K562 (cell line): Measurements from ENCODE around the gene SMARCC1. TPM values are rescaled to one million over a fixed set of nuclear protein-coding genes. Genes with fewer than 3 reads are reported as not detected.
A peak's percentile ranks its signal among the peaks of the same experiment; 100 is the strongest.

Source experiments
- BMI1 ChIP-seq: fragments of 150-350 bp; IDR thresholded peaks from 2 replicates; pipeline ENCODE4 v1.6.1; 2014; ENCODE audit warnings: low read length
- HDAC1 ChIP-seq, 2 experiments: fragments of 450-650 bp; IDR thresholded peaks; 2 replicates each; pipeline ENCODE4 v1.6.1; 2016 to 2017; ENCODE audit warnings: inconsistent platforms in 1 of 2, mild to moderate bottlenecking in 1 of 2, moderate library complexity in 1 of 2
- HNRNPLL ChIP-seq: fragments of 200-400 bp; formaldehyde crosslinking; IDR thresholded peaks from 2 replicates; pipeline ENCODE4 v1.6.1; 2017; ENCODE audit warnings: low read length, low read depth, mild to moderate bottlenecking; ENCODE audit not compliant: poor library complexity, severe bottlenecking
- IFI16 ChIP-seq: fragments of 250-450 bp; sonication (Bioruptor Pico); IDR thresholded peaks from 2 replicates; pipeline ENCODE4 v2.1.2; 2022; ENCODE audit warnings: mild to moderate bottlenecking, inconsistent platforms
- MECOM ChIP-seq: fragments of 250-450 bp; sonication (Bioruptor Pico); IDR thresholded peaks from 2 replicates; pipeline ENCODE4 v1.8.0; 2022; ENCODE audit warnings: inconsistent platforms
- MIER1 ChIP-seq: fragments of 450-650 bp; IDR thresholded peaks from 2 replicates; pipeline ENCODE4 v1.6.1; 2016; ENCODE audit warnings: antibody characterized with exemption, mild to moderate bottlenecking, low read depth
- MTA1 ChIP-seq: fragments of 450-650 bp; IDR thresholded peaks from 2 replicates; pipeline ENCODE4 v1.6.1; 2017; ENCODE audit warnings: borderline replicate concordance
- MTA3 ChIP-seq: fragments of 450-650 bp; formaldehyde crosslinking; IDR thresholded peaks from 2 replicates; pipeline ENCODE4 v1.6.1; 2017; ENCODE audit warnings: mild to moderate bottlenecking, borderline replicate concordance
- NFRKB ChIP-seq: fragments of 450-650 bp; IDR thresholded peaks from 2 replicates; pipeline ENCODE4 v1.6.1; 2016; ENCODE audit warnings: low read depth
- RBFOX2 ChIP-seq: fragments of 200-400 bp; formaldehyde crosslinking; IDR thresholded peaks from 2 replicates; pipeline ENCODE4 v1.6.1; 2017; ENCODE audit warnings: low read depth, mild to moderate bottlenecking, low read length, moderate library complexity
- SMAD4 ChIP-seq: fragments of 250-450 bp; sonication (Bioruptor Pico); conservative IDR thresholded peaks from 2 replicates; pipeline ENCODE4 v1.8.0; 2021; ENCODE audit warnings: inconsistent platforms, mild to moderate bottlenecking, moderate library complexity
- TBL1XR1 ChIP-seq, 2 experiments: IDR thresholded peaks; 2 replicates each; pipeline ENCODE4 v1.6.1; 2012; ENCODE audit warnings: improper control_type of control experiment in 2 of 2, low read length in 2 of 2, mild to moderate bottlenecking in 1 of 2
- ZNF583 ChIP-seq: fragments of 250-450 bp; sonication (Bioruptor Pico); IDR thresholded peaks from 2 replicates; pipeline ENCODE4 v1.4.0; 2020
- polyA plus RNA-seq, 8 experiments: library from polyadenylated mRNA; depleted of rRNA in 4 of 8; stranded (reverse) in 5 of 8; unstranded in 3 of 8; fragments of >200 nt; fragmentation: Nextera tagmentation in 2 of 8; fragmentation: Illumina TruSeq in 1 of 8; extraction: Ambion mirVana in 2 of 8; extraction: Trizol in 1 of 8; gene quantifications; 2 replicates each; pipeline versions ENCODE4 v1.2.1 to v1.2.3, GENCODE V29; 2011 to 2014; ENCODE audit warnings: inconsistent platforms in 1 of 8, missing spikeins in 1 of 8
- total RNA-seq, 7 experiments: library from RNA; depleted of rRNA in 6 of 7; stranded (reverse); fragments of >200 nt in 6 of 7; fragmentation: Illumina TruSeq in 2 of 7; extraction: Trizol in 2 of 7; gene quantifications; 2 replicates each; pipeline versions ENCODE4 v1.2.1 to v1.2.3, GENCODE V29; 2011 to 2021; ENCODE audit warnings: low replicate concordance in 1 of 7
- TF ChIP-seq, protein P1 (sequence below): IDR thresholded peaks from 2 replicates; pipeline ENCODE4 v1.6.1; 2012; ENCODE audit warnings: low read depth, low read length, improper control_type of control experiment, borderline replicate concordance
- TF ChIP-seq, protein P2 (sequence below), 2 experiments: IDR thresholded peaks in 1 of 2; conservative IDR thresholded peaks in 1 of 2; 2 replicates each; pipeline ENCODE4 v1.6.1; 2016; ENCODE audit warnings: low read depth in 2 of 2, mild to moderate bottlenecking in 1 of 2, missing compliant biosample characterization in 1 of 2, missing genetic modification characterization in 1 of 2, moderate library complexity in 1 of 2
- TF ChIP-seq, protein P3 (sequence below): IDR thresholded peaks from 2 replicates; pipeline ENCODE4 v1.6.1; 2014; ENCODE audit warnings: antibody characterized with exemption
- TF ChIP-seq, protein P4 (sequence below): fragments of 450-650 bp; formaldehyde crosslinking; IDR thresholded peaks from 2 replicates; pipeline ENCODE4 v1.4.0; 2020; ENCODE audit warnings: mild to moderate bottlenecking, moderate library complexity
- TF ChIP-seq, protein P5 (sequence below), 2 experiments: fragments of 450-650 bp in 1 of 2; sonication (generic) in 1 of 2; formaldehyde crosslinking; conservative IDR thresholded peaks; 2 replicates each; pipeline versions ENCODE4 v1.4.0 to v1.8.1; 2020 to 2022; ENCODE audit warnings: mild to moderate bottlenecking in 1 of 2, missing genetic modification reagents in 1 of 2

The SMARCC1 gene
- total and polyA plus RNA-seq, 9 of the 15 experiments (the other 6 are each of a cell fraction or from before 2014, with no cell fraction given) = 20.7 to 199 (median 66.0) TPM

DNA sequence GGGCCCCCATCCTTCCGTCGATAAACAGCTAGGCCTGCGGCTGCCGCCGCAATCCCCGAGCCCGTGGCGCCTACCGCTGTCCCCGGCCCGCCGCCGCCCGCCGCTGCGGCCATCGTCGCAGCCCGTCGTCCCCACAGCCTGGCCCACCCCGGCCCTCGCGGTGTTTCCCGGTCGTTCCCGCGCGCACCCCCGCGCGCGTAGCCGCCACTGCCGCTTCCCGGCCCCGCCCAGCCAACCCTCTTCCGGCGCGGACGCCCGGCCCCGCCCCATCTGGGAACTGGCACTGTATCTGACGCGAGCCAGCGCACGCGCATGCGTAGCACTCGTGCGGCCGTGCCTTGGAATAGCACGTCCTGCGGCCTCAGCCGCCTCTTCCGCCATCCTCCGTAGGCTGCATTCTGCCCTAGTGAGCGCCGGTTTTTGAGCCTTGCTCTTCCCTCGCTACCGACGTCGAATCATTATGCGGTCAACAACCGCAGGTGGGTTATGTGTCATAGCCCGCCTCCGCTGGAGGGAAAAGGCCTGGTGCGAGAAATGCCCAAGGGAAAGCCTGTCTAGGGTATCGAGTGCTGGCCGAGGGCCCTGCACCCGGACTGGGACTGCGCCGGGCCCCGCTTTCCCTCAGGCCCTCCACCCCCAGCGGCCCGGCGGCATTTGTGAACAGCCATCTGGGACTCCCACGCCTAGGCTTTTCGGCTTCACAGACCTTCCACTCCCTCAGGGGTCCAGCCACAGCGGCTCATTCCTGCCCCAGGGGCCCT lies at the start of gene SMARCC1 (continued):
- TF ChIP-seq MECOM (CRISPR knock-in tag) = no peak
- TF ChIP-seq ZNF583 = no peak
- TF ChIP-seq BMI1 = no peak
- TF ChIP-seq MIER1 = no peak
- TF ChIP-seq NFRKB = peak; percentile 88
- peak; percentile 91 for TF ChIP-seq HNRNPLL
- TF ChIP-seq, protein P1, sequence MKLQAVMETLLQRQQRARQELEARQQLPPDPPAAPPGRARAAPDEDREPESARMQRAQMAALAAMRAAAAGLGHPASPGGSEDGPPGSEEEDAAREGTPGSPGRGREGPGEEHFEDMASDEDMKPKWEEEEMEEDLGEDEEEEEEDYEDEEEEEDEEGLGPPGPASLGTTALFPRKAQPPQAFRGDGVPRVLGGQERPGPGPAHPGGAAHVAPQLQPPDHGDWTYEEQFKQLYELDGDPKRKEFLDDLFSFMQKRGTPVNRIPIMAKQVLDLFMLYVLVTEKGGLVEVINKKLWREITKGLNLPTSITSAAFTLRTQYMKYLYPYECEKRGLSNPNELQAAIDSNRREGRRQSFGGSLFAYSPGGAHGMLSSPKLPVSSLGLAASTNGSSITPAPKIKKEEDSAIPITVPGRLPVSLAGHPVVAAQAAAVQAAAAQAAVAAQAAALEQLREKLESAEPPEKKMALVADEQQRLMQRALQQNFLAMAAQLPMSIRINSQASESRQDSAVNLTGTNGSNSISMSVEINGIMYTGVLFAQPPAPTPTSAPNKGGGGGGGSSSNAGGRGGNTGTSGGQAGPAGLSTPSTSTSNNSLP = no peak
- TF ChIP-seq RBFOX2 = peak; percentile 98
- TF ChIP-seq, protein P2, sequence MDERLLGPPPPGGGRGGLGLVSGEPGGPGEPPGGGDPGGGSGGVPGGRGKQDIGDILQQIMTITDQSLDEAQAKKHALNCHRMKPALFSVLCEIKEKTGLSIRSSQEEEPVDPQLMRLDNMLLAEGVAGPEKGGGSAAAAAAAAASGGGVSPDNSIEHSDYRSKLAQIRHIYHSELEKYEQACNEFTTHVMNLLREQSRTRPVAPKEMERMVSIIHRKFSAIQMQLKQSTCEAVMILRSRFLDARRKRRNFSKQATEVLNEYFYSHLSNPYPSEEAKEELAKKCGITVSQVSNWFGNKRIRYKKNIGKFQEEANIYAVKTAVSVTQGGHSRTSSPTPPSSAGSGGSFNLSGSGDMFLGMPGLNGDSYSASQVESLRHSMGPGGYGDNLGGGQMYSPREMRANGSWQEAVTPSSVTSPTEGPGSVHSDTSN (CRISPR knock-in tag; IDR thresholded peaks at IDR 0.05; ENCODE audit: low read depth) = no peak
- TF ChIP-seq, protein P2 (tag; conservative IDR thresholded peaks at IDR 0.05; ENCODE audit: low read depth) = no peak
- TF ChIP-seq, protein P3, sequence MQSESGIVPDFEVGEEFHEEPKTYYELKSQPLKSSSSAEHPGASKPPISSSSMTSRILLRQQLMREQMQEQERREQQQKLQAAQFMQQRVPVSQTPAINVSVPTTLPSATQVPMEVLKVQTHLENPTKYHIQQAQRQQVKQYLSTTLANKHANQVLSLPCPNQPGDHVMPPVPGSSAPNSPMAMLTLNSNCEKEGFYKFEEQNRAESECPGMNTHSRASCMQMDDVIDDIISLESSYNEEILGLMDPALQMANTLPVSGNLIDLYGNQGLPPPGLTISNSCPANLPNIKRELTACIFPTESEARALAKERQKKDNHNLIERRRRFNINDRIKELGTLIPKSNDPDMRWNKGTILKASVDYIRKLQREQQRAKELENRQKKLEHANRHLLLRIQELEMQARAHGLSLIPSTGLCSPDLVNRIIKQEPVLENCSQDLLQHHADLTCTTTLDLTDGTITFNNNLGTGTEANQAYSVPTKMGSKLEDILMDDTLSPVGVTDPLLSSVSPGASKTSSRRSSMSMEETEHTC = peak; percentile 10; the same call in 1 of the 2 replicates
- TF ChIP-seq, protein P4, sequence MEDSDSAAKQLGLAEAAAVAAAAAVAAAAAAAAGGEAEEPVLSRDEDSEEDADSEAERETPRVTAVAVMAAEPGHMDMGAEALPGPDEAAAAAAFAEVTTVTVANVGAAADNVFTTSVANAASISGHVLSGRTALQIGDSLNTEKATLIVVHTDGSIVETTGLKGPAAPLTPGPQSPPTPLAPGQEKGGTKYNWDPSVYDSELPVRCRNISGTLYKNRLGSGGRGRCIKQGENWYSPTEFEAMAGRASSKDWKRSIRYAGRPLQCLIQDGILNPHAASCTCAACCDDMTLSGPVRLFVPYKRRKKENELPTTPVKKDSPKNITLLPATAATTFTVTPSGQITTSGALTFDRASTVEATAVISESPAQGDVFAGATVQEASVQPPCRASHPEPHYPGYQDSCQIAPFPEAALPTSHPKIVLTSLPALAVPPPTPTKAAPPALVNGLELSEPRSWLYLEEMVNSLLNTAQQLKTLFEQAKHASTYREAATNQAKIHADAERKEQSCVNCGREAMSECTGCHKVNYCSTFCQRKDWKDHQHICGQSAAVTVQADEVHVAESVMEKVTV (CRISPR knock-in tag) = no peak
- TF ChIP-seq SMAD4 (CRISPR knock-in tag) = peak; percentile 71
- TF ChIP-seq TBL1XR1 (IDR thresholded peaks at IDR 0.05; ENCODE audit: low read length in 2 of 2) = no peak
- TF ChIP-seq MTA1 = no peak
- TF ChIP-seq MTA3 = no peak; the same call in 1 of the 2 replicates
- no peak for TF ChIP-seq IFI16
- TF ChIP-seq, protein P5, sequence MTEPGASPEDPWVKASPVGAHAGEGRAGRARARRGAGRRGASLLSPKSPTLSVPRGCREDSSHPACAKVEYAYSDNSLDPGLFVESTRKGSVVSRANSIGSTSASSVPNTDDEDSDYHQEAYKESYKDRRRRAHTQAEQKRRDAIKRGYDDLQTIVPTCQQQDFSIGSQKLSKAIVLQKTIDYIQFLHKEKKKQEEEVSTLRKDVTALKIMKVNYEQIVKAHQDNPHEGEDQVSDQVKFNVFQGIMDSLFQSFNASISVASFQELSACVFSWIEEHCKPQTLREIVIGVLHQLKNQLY (CRISPR knock-in tag; conservative IDR thresholded peaks at IDR 0.05) = no peak; a peak in 1 of 4 replicates
- peak in 1 of 2 experiments; percentile 80; a peak in 2 of 4 replicates for TF ChIP-seq HDAC1 (IDR thresholded peaks at IDR 0.05)
